ENCODE data around the gene MAGEC1.
"Not testable (repeated sequence)": the region's sequence is repeated elsewhere in the genome, so short reads cannot be mapped to it uniquely, and the experiment has no call there.

Gene MAGEC1, protein sequence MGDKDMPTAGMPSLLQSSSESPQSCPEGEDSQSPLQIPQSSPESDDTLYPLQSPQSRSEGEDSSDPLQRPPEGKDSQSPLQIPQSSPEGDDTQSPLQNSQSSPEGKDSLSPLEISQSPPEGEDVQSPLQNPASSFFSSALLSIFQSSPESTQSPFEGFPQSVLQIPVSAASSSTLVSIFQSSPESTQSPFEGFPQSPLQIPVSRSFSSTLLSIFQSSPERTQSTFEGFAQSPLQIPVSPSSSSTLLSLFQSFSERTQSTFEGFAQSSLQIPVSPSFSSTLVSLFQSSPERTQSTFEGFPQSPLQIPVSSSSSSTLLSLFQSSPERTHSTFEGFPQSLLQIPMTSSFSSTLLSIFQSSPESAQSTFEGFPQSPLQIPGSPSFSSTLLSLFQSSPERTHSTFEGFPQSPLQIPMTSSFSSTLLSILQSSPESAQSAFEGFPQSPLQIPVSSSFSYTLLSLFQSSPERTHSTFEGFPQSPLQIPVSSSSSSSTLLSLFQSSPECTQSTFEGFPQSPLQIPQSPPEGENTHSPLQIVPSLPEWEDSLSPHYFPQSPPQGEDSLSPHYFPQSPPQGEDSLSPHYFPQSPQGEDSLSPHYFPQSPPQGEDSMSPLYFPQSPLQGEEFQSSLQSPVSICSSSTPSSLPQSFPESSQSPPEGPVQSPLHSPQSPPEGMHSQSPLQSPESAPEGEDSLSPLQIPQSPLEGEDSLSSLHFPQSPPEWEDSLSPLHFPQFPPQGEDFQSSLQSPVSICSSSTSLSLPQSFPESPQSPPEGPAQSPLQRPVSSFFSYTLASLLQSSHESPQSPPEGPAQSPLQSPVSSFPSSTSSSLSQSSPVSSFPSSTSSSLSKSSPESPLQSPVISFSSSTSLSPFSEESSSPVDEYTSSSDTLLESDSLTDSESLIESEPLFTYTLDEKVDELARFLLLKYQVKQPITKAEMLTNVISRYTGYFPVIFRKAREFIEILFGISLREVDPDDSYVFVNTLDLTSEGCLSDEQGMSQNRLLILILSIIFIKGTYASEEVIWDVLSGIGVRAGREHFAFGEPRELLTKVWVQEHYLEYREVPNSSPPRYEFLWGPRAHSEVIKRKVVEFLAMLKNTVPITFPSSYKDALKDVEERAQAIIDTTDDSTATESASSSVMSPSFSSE

DNA sequence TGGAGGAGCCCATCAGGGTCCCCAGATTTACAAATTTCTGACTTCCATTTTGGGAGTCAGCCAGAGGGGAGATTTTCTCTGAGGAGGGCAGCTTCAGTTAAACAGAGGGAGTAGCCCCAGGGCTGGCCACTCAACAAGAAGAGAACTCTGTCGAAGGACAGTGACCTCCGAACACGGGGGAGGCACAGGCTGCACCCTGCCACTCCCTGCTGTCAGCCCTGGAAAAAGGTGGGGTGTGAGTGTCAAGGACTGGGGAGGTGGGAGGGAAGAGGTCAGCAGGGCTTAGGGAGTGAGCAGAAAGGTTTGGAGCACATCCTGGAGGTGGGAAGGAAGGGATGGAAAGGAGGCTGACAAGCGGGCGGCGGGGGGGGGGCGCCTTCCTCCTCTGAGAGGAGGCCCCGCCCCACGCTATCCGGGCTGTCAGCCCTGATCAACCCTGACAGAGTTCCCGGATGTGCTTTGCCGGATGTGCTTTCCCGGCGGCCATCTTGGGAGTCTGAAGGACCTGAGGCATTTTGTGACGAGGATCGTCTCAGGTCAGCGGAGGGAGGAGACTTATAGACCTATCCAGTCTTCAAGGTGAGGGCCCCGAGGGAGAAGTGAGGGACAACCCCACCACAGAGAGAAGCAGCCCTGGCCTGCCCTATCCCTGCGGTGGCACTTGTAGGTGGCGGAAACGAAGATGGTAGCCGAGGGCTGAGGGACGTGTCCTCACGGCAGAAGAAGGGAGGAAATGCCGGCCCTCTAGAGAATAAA, at the start of gene MAGEC1:
TSS of gene MAGEC1 (plus strand) at position 495 of the 756 bp plus-strand sequence. CDS start 1,179 bp downstream, outside the sequence.
- no peak for DNase-seq

DNA sequence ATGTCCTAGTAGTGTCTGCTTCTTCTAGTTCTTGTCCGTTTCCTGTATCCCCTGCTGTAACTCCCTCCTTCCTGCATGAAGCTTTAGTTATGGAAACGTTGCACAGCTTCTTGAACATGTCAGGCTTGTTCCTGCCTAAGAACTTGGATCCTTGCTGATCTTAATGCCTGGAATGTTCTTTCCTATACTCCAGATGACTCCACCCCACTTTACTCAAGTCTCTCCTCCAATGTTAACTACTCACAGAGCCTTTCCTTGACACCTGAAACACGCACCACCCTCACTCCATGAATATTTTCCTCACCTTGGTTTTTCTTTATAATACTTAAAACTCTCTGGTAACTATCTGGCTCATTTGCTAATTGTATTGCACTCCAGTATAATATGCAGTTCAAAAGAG, 46.2 kb upstream of the MAGEC1 start:
- no peak for DNase-seq

DNA sequence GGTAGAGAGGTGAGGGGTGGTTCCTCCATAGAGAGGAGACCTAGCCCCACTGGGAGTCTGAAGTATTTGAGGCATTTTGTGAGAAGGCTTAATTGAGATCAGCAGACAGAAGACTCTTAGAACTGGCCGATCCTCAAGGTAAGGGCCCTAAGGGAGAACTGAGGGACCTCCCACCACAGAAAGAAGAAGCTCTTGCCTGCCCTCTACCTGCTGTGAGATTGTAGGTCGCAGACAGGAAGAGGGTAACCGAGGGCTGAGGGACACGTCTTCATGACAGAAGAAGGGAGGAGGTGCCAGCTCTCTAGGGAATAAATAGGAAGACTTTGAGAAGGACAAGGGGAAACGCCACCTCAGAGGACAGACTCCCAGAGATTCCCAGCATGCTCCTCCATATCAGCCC, 24.1 kb upstream of the MAGEC1 start:
- DNase-seq, result no peak

DNA sequence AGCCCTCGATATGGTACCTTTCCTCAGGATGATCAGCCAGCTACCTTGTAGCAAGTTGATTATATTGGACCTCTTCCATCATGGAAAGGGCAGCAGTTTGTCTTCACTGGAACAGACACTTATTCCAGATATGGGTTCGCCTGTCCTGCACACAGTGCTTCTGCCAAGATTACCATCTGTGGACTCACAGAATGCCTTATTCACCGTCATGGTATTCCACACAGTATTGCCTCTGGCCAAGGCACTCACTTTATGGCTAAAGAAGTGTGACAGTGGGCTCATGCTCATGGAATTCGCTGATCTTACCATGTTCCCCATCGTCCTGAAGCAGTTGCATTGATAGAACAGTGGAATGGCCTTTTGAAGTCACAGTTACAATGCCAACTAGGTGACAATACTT, 14.9 kb upstream of the MAGEC1 start:
- not testable (repeated sequence) for DNase-seq

DNA sequence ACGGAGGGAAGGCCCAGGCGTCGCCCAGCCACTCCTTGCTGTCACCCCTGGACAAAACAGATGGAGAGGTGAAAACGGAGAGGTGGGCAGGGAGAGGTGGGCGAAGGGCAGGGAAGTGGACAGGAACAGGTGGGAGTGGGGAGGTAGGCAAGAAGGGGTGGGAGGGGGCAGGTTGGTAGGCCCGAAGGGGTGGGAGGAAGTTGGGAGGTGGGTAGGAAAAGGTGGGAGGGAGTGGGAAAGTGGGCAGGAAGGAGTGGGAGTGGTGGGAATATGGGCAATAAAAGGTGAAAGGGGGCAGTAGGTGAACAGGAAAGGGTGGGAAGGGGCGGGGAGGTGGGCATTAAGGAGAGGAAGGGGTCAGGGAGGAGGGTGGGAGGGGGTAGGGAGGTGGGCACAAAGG, 9.0 kb upstream of the MAGEC1 start:
- DNase-seq, result no peak

DNA sequence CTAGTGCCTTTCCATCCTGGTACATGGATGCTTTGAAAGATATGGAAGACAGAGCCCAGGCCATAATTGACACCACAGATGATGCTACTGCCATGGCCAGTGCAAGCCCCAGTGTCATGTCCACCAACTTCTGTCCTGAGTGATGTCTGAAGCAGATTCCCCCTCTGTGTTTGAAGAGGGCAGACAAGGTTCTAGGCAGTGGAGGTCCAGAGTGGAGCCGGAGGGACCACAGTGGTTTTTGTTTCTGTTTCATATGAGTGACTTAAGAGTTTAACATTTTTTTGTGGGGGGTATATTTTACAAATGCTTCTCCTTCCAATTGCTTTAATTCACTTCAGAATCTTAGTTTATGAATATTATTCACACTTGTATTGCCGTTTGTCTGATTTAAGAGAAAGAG, 6.0 kb upstream of the MAGEC1 start:
- DNase-seq, result no peak

DNA sequence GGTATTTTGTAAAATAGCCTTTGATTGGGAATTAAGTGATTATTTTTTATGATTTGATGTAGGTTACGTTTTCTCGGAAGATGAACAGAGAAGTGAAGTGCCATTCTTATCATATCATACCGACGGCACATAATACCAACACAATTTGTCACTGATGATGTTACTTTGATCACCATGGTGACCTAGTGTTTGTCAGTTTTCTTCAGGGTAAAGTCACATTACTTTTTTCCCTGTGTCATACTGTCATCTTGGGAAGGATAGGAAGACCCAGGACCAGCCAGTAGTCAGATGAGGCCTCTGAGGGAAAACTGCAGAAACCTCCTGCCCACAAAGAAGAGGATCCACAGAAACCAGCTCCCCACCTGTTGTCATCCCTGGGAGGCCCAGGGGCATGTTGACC, 1.3 kb upstream of the MAGEC1 start:
- DNase-seq, result no peak

DNA sequence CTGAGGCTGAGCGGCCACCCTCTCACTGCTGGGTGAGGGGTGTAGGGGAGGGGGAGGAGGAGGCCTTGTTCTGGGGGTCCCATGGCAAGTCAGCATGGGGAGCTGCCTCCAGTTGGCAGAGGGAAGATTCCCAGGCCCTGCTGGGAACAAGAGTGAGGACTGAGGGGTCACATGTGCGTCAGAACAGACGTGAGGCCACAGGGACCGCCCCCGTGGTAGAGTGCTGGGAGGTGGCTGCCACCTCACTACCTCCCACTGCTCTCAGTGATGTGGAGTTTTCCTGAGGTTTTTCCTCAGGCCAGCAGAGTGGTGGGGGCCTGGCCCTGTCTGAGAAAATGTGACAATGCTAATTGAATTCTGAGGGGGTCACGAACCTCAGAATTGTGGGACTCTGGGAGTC, 568 bp downstream of the MAGEC1 start:
- DNase-seq, result no peak

DNA sequence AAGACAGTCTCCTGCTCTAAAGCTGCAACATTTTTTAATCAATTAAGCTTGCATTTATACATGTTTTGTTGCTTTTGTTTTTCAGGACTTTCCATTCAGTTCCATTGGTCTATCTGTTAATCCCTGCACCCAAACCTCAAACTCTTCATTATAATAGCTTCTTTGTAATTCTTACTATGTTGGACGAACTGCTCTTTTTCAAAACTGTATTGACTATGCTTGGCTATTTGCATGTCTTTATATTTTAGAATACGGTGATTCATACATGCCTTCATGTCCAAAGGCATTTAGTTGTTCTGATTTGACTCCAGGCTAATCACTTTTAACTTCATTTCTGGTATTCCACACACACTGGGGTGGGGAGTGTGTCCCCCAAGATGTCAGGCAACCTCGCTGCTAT, 14.1 kb downstream of the MAGEC1 start:
- no peak for DNase-seq

DNA sequence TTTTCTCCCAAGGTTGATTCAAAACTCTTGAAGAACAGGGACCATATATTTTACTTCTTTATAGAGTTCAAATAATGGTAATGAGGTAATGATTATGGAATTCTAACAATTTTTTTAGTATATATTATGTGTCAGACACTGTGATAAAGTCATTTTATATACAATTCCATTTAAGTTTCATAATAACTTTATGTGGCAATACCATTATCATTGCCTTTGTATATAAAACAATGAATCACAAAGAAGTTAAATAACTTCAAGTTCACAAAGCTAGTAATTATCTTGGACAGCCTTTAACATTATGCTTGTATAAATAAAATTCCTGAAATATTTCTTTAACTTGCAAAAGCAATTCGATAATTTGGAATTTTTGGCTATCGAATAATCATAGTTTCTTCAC, 20.6 kb downstream of the MAGEC1 start:
- DNase-seq, result no peak

DNA sequence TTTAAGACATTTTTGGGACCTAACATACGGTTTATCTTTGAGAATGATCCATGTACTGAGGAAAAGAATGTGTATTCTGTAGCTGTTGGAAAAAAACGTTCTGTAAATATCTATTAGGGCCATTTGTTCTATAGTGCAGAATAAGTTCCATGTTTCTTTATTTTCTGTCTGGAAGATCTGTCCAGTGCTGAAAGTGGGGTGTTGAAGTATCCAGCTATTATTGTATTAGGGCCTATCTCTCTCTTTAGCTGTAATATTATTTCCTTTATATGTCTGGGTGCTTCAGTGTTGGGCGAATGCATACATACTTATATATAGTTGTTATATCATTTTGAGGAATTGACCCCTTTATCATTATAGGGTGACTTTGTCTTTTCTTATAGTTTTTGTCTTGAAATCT, 24.7 kb downstream of the MAGEC1 start:
- no peak for DNase-seq

DNA sequence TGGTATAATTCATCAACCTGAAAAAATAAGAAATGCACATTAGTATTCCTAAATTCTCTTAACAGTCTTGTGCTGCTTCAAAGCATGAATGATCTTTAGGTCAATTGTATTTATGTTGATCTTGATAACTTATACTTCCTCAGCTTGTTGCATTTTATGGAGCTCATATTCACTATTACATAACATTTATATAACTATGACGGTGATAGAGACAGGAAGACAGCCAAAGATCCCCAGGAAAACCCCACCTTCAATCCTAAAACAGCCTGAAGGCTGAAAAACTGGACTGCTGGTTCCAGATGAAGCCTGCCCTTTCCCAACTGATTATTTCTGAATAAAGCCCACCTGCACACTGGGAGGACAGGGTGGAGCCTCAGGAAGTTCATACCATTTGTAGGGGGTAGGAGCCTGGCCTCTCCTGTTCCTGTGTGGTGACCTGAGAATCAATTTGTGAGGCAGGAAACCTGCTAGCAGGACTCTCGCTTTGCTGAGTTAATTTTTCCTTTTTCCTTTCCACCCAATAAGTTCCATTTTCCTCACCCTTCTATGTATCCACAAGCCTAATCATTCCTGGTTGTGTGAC, 30.5 kb downstream of the MAGEC1 start:
- no peak for DNase-seq

DNA sequence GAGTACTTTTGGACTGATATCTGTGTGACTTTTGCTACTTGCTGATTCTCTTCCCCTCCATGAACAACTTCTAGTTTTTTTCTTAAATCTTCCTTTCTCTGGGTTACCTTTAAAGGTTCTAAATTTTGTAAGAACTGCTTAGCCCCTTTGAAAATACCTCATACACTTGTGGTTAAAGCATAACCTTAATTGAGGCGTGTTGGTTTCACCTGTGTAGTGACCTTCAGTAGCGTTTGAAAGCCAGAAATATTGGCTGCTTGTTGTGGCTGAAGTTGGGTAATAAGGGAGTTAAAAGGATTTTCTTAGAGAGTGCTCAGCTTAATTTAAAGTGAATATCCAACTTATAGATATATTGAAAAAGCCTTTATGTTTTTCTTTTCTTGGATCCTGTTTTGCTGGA, 32.0 kb downstream of the MAGEC1 start:
- no peak for DNase-seq

DNA sequence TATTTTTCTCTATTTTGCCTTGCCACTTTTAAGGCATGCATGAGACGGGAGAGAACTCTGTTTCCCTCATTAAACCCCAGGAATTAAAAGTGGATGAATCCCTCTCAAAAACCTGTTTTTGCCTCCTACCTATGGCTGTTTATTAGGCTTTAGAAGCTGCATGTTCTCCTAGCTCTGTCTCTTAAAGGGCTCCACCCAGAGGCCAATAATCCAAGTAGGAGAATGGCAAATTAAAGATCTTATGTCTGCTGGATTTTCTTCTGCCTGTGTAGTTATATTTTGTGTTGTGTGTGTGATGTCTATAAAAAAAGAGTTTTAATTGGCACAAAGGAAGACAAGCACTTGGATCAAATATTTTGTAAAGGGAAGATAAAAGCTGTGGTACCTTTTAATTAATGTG, 32.4 kb downstream of the MAGEC1 start:
- DNase-seq, result no peak

DNA sequence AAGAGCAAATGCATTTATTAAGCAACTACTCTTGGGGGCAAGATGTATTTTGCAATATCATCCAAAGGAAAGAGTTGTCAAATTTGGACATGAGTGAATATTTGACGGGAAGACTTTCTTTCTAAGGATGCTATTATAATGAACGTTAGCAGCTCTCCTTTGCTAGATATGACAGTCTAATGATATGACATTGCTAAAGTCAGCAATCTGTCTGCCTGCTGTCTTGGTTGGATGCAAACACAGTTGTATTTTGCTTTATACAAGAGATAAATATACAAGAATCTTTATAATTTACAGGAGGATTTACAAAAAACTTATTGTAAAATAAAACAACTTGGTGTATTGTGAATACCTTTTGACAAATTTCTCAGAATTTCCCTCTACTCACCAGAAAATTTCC, 37.5 kb downstream of the MAGEC1 start:
- no peak for DNase-seq

DNA sequence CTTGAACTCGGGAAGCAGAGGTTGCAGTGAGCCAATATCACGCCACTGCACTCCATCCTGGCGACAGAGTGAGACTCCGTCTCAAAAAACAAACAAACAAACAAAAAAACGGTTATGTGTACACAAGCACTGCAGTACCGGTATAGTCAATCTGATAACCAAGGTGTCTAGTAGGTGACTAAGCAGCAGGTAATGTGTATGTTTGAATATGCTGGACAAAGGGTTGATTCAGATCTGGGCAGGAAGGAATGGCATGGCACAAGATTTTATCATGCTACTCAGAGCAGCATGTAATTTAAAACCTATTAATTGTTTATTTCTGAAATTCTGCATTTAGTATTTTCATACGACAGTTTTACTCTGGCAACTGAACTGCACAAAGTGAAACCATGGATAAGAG, 41.7 kb downstream of the MAGEC1 start:
- no peak for DNase-seq

DNA sequence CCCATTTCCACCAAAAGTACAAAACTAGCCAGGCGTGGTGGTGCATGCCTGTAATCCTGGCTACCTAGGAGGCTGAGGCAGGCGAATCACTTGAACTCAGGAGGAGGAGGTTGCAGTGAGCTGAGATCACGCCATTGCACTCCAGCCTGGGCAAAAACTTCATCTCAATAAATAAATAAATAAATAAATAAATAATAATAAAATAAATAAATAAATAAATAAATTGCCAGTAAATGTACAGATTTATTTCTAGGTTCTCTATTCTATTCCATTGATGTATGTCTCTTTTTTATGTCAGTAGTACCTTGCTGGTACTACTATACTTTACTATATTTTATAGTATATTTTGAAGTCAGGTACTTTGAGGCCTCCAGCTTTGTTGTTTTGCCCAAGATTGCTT, 43.7 kb downstream of the MAGEC1 start:
- DNase-seq, result no peak

DNA sequence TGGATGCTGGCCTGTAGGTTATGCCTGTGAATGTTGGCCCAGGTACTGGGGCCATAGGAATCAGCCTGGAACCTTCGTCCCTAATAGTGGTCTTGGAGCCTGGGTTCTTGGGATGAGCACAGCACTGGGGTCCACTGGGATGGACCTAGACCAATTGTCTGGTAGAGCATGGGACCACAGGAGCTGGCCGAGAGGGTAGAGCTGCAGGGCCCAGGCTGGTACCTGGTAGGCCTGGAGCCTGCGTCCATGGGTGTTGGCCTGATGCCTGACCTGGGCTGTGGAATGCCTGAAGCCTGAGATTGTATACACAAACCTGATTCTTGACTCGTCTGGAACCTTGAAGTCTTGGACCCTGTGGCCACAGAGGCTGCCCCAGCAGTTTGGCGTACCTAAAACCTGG, 48.9 kb downstream of the MAGEC1 start:
- no peak for DNase-seq

DNA sequence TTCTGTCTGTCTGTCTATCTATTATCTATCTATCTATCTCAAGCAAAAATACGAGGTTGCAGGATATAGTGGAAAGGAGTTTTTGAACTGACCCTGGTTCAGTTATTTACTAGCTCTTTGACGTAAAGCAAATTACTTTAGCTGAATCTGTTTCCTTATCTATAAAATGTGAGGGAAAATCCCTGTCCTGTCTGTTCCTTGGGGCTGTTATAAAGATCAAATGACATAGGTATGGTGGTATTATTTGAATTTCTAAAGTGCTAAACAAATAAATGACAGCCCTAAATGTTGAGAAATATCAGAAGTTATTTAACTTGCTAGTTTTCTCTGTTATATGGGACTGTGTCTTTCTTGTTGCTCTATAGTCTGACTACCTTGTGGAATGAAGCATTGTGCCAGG, 55.0 kb downstream of the MAGEC1 start:
- no peak for DNase-seq
